Caco-2 (cell line): ENCODE data around the gene COLEC11. TPM values are rescaled to one million over a fixed set of nuclear protein-coding genes. Genes with fewer than 3 reads are reported as not detected.

Experiments used
- BruUV-seq: library from RNA; stranded (reverse); fragments of 400-500 nt; replicated peaks from 2 replicates; lab custom pipeline; 2021; lab: Mats Ljungman, UMichigan
- CTCF ChIA-PET: fragments of 300-600 bp; sonication (Branson Sonifier 250); formaldehyde crosslinking; loops from one replicate; lab custom pipeline; 2022; ENCODE audit warnings: antibody characterized with exemption; lab: Charles Lee
- POLR2A ChIA-PET: fragments of 300-600 bp; sonication (Branson Sonifier 250); formaldehyde crosslinking; loops from one replicate; lab custom pipeline; 2022; ENCODE audit warnings: antibody characterized with exemption; lab: Charles Lee
- DNase-seq, 2 experiments: peaks; one replicate each; pipeline versions ENCODE4 v3.0.0 to v3.0.0-alpha.2; 2020 to 2022
- H3K27me3 ChIP-seq: replicated peaks from 2 replicates; pipeline ENCODE4 v1.6.0; 2011; ENCODE audit warnings: low read length; ENCODE audit not compliant: control insufficient read depth, insufficient read depth
- H3K36me3 ChIP-seq: 2 replicates; pipeline ENCODE4 v1.5.1; 2011; ENCODE audit warnings: low read length; ENCODE audit not compliant: control insufficient read depth, insufficient read depth
- H3K4me1 ChIP-seq: fragments of 250-450 bp; sonication (Bioruptor Pico); 2 replicates; pipeline ENCODE4 v1.5.1; 2020; ENCODE audit warnings: mild to moderate bottlenecking
- H3K4me3 ChIP-seq: 2 replicates; pipeline ENCODE4 v1.5.1; 2011; ENCODE audit warnings: low read depth, mild to moderate bottlenecking, control low read depth, low read length
- H3K9me3 ChIP-seq: fragments of 250-450 bp; sonication (Bioruptor Pico); 2 replicates; pipeline ENCODE4 v1.5.1; 2020; ENCODE audit warnings: mild to moderate bottlenecking, moderate library complexity
- H3K27ac Mint-ChIP-seq: one replicate; pipeline ENCODE4 v1.8.0; 2022; ENCODE audit warnings: mixed read lengths; ENCODE audit not compliant: unreplicated experiment
- H3K27me3 Mint-ChIP-seq: one replicate; pipeline ENCODE4 v1.8.0; 2022; ENCODE audit warnings: mixed read lengths; ENCODE audit not compliant: insufficient read depth, unreplicated experiment
- H3K36me3 Mint-ChIP-seq: one replicate; pipeline ENCODE4 v1.8.0; 2022; ENCODE audit warnings: mild to moderate bottlenecking, mixed read lengths; ENCODE audit not compliant: insufficient read depth, unreplicated experiment
- H3K4me1 Mint-ChIP-seq: one replicate; pipeline ENCODE4 v1.8.0; 2022; ENCODE audit warnings: low read depth, mixed read lengths; ENCODE audit not compliant: unreplicated experiment
- H3K4me3 Mint-ChIP-seq: one replicate; pipeline ENCODE4 v1.8.0; 2022; ENCODE audit warnings: mild to moderate bottlenecking, moderate library complexity, mixed read lengths; ENCODE audit not compliant: unreplicated experiment
- H3K9me3 Mint-ChIP-seq: one replicate; pipeline ENCODE4 v1.8.0; 2022; ENCODE audit warnings: mixed read lengths; ENCODE audit not compliant: unreplicated experiment
- intact Hi-C: fragments of 100-400 bp; cut with micrococcal nuclease; formaldehyde crosslinking; loops from one replicate; pipeline ENCODE4 v1.10.0; 2022; ENCODE audit not compliant: unreplicated experiment
- total RNA-seq: library from RNA; stranded (reverse); gene quantifications from 2 replicates; pipeline ENCODE4 v1.2.3, GENCODE V29; 2022
- TF ChIP-seq, protein P1 (sequence below), 2 experiments: fragments of 200-600 bp in 1 of 2; IDR thresholded peaks; 1 replicate in 1 of 2; 2 replicates in 1 of 2; pipeline versions ENCODE4 v1.5.1 to v1.8.0; 2011 to 2022; ENCODE audit warnings: antibody characterized with exemption in 1 of 2, control low read depth in 1 of 2, inconsistent platforms in 1 of 2, low read depth in 1 of 2, low read length in 1 of 2, mild to moderate bottlenecking in 1 of 2, moderate library complexity in 1 of 2; ENCODE audit not compliant: insufficient read depth in 1 of 2, severe bottlenecking in 1 of 2, unreplicated experiment in 1 of 2

COLEC11 gene
- total RNA-seq, 1 experiment from 2014 or later, result not detected

DNA sequence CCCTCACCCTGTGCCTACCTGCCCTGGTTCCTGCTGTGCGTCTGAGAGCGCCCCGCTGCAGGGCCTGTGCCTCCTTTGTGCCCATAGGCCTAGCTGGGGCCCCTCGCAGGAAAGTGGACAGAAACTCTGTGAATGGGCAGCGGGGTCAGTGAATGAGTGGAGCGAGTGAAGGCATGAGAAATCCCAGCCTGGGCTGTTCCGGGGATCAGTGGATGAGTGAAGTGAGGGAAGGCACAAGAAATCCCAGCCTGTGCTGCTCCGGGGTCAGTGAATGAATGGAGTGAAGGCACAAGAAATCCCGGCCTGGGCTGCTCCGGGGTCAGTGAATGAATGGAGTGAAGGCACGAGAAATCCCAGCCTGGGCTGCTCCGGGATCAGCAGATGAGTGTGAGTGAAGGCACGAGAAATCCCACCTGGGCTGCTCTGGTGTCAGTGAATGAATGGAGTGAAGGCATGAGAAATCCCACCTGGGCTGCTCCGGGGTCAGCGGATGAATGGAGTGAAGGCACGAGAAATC lies 2.0 kb downstream of the COLEC11 start:
- H3K9me3 ChIP-seq, result no peaks in the 10 kb centered on the region
- POLR2A ChIA-PET, result no interaction called here
- H3K4me1 ChIP-seq, result no peaks in the 10 kb centered on the region
- no TSS peak for BruUV-seq
- H3K36me3 ChIP-seq, result no peaks in the 10 kb centered on the region
- H3K27me3 ChIP-seq, result no peaks in the 10 kb centered on the region
- Mint-ChIP-seq H3K36me3 (peaks cover 10% of the 10 kb centered on the region), H3K4me1 (no peaks in the 10 kb centered on the region), H3K9me3 (no peaks in the 10 kb centered on the region), H3K27ac (no peak overlapping the region), H3K4me3 (no peak overlapping the region), H3K27me3 (no peaks in the 10 kb centered on the region)
- no peak overlapping the region for H3K4me3 ChIP-seq
- CTCF ChIA-PET, result no interaction called here
- no peak for DNase-seq
- TF ChIP-seq, protein P1, sequence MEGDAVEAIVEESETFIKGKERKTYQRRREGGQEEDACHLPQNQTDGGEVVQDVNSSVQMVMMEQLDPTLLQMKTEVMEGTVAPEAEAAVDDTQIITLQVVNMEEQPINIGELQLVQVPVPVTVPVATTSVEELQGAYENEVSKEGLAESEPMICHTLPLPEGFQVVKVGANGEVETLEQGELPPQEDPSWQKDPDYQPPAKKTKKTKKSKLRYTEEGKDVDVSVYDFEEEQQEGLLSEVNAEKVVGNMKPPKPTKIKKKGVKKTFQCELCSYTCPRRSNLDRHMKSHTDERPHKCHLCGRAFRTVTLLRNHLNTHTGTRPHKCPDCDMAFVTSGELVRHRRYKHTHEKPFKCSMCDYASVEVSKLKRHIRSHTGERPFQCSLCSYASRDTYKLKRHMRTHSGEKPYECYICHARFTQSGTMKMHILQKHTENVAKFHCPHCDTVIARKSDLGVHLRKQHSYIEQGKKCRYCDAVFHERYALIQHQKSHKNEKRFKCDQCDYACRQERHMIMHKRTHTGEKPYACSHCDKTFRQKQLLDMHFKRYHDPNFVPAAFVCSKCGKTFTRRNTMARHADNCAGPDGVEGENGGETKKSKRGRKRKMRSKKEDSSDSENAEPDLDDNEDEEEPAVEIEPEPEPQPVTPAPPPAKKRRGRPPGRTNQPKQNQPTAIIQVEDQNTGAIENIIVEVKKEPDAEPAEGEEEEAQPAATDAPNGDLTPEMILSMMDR (IDR thresholded peaks at IDR 0.05; ENCODE audit: insufficient read depth in 1 of 2, low read depth in 1 of 2, low read length in 1 of 2, severe bottlenecking in 1 of 2, unreplicated experiment in 1 of 2), result no peak
- intact Hi-C loops, result no loop called here

DNA sequence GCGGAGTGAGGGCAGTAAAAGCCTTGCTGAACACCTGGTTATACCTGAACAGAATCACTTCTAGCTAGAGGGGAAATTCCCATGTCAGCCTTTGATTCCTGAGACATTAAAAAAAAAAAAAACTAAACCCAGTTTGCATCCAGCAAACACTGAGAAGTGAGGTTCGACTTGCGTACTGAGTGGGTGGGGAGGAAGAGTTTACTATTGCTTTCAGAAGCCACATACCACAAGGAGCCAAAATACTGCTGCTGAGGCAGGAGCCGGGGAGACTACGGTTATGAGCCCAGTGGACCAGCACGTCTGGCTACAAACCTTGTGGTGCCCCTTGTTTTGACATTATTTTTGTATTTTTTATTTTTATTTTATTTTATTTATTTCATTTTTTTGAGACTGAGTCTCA lies 2.7 kb downstream of the COLEC11 start:
- H3K4me1 ChIP-seq, result no peaks in the 10 kb centered on the region
- CTCF ChIA-PET, result no interaction called here
- no peaks in the 10 kb centered on the region for H3K27me3 Mint-ChIP-seq
- no peaks in the 10 kb centered on the region for H3K9me3 Mint-ChIP-seq
- H3K4me1 Mint-ChIP-seq, result peaks cover under 1% of the 10 kb centered on the region
- TF ChIP-seq, protein P1 (IDR thresholded peaks at IDR 0.05; ENCODE audit: insufficient read depth in 1 of 2, low read depth in 1 of 2, low read length in 1 of 2, severe bottlenecking in 1 of 2, unreplicated experiment in 1 of 2), result no peak
- H3K27me3 ChIP-seq, result no peaks in the 10 kb centered on the region
- no peaks in the 10 kb centered on the region for H3K36me3 ChIP-seq
- H3K4me3 ChIP-seq, result no peak overlapping the region
- POLR2A ChIA-PET, result no interaction called here
- no peak overlapping the region for H3K27ac Mint-ChIP-seq
- BruUV-seq, result no TSS peak
- H3K9me3 ChIP-seq, result no peaks in the 10 kb centered on the region
- H3K36me3 Mint-ChIP-seq, result peaks cover 10% of the 10 kb centered on the region
- no peak for DNase-seq
- intact Hi-C loops, result no loop called here
- no peak overlapping the region for H3K4me3 Mint-ChIP-seq

DNA sequence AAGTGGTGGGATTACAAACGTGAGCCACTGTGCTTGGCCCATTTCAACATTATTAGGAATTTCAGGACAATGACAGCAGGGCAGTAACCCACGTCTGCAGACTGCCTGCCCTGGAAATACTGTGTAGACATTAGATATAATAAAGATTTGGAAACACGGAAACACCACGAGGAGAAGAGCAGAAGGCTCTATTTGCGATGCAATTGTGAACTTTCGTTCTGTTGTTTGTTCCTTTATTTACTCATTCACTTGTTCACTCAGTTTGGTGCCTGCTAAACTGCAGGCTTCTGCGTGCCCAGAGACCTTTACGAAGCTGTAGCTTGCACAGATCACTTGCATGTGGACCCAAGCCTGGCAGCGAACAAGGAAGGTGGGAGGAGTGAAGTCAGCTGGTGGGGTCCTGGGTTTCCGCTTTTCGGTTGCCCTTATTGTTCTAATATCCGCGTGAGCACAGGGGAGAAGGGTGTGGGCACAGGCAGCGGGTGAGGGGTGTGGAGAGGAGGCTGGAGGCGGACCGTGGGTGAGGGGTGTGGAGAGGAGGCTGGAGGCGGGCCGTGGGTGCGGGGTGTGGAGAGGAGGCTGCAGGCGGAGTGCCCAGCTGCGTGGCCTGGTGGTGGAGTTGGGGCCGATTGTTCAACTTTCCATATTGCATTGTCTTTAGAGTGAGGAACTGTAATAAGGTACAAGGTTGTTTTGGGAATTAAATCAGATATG lies 3.4 kb downstream of the COLEC11 start:
- Mint-ChIP-seq H3K4me3 (no peak overlapping the region), H3K27me3 (no peaks in the 10 kb centered on the region), H3K4me1 (peaks cover 6% of the 10 kb centered on the region), H3K9me3 (no peaks in the 10 kb centered on the region), H3K36me3 (peaks cover 10% of the 10 kb centered on the region), H3K27ac (no peak overlapping the region)
- DNase-seq, result no peak
- ChIA-PET CTCF (no interaction called here), POLR2A (no interaction called here)
- H3K9me3 ChIP-seq, result no peaks in the 10 kb centered on the region
- no peaks in the 10 kb centered on the region for H3K4me1 ChIP-seq
- no peak overlapping the region for H3K4me3 ChIP-seq
- no peaks in the 10 kb centered on the region for H3K27me3 ChIP-seq
- BruUV-seq, result no TSS peak
- intact Hi-C loops, result no loop called here
- no peaks in the 10 kb centered on the region for H3K36me3 ChIP-seq
- TF ChIP-seq, protein P1 (IDR thresholded peaks at IDR 0.05; ENCODE audit: insufficient read depth in 1 of 2, low read depth in 1 of 2, low read length in 1 of 2, severe bottlenecking in 1 of 2, unreplicated experiment in 1 of 2), result no peak
